Pancreas (tissue), 10 donors: ENCODE data around the gene SDC3. TPM values are rescaled to one million over a fixed set of nuclear protein-coding genes. Genes with fewer than 3 reads are reported as not detected.

Source experiments
- ATAC-seq, 4 donors: fragments of 200-7000 bp; cut with Tn5 transposase; one replicate each; pipeline versions ENCODE4 v1.8.0 to v1.9.1; 2020; ENCODE audit warnings: mild to moderate bottlenecking in 4 of 4, moderate library complexity in 4 of 4
- DNase-seq, 6 donors: peaks; one replicate each; pipeline ENCODE4 v3.0.0-alpha.2; 2020
- FAIRE-seq: peaks from 2 replicates; lab custom pipeline; 2012; peaks lifted over from hg19 to GRCh38; lab: Jason Lieb, UNC
- H3K27ac ChIP-seq, 4 donors: fragments of 200-600 bp; sonication (generic); 1 replicate in 3 of 4; 2 replicates in 1 of 4; pipeline versions ENCODE4 v1.5.0 to v1.8.0; 2020
- H3K27me3 ChIP-seq, 4 donors: fragments of 200-600 bp; one replicate each; pipeline ENCODE4 v1.8.0; 2021
- H3K36me3 ChIP-seq, 3 donors: fragments of 200-600 bp; sonication (generic) in 1 of 3; one replicate each; pipeline versions ENCODE4 v1.5.0 to v1.8.0; 2020 to 2021
- H3K4me1 ChIP-seq, 3 donors: fragments of 200-600 bp; one replicate each; pipeline ENCODE4 v1.8.0; 2021
- H3K4me3 ChIP-seq, 4 donors: fragments of 200-600 bp; sonication (generic) in 2 of 4; one replicate each; pipeline versions ENCODE4 v1.5.0 to v1.8.0; 2020 to 2021
- H3K9me3 ChIP-seq, 4 donors: fragments of 200-600 bp; one replicate each; pipeline ENCODE4 v1.8.0; 2021
- WGBS, 2 donors: extraction: QIAGEN DNeasy Blood & Tissue Kit; methylation state at CpG; one replicate each; pipeline ENCODE4 v1.1.7; 2013; 5-methylcytosine and 5-hydroxymethylcytosine counted together
- intact Hi-C, 3 donors: fragments of 100-400 bp; cut with DNase I; formaldehyde crosslinking; loops; one replicate each; pipeline versions ENCODE4 v1.11.1 to v1.14.2; 2022
- polyA plus RNA-seq, 2 donors: library from polyadenylated mRNA; stranded (reverse); fragments of 200-250 nt; gene quantifications; one replicate each; pipeline ENCODE4 v1.2.3, GENCODE V29; 2013
- total RNA-seq, 6 donors: library from RNA; stranded (reverse); fragmentation: NEBNext Ultra II Directional in 4 of 6; extraction: Animal tissue kit (Norgen Biotek cat#: 25700) in 4 of 6; gene quantifications; one replicate each; pipeline versions ENCODE4 v1.2.1 to v1.2.4, GENCODE V29; 2021 to 2023
- TF ChIP-seq, protein P1 (sequence below), 4 donors: fragments of 200-600 bp; sonication (generic) in 3 of 4; IDR thresholded peaks; one replicate each; pipeline versions ENCODE4 v1.5.0 to v1.8.0; 2021; ENCODE audit warnings: antibody characterized with exemption in 4 of 4
- donor health status: healthy with polysubstance abuse.
- donor health status: DM: no; HTN: no; CAD: no; lungs with moderate emphysema.
- donor health status: DM: no; HTN: no; CAD: no.
- donor health status: control.
- donor health status: control.
- donor health status: Bipolar disorder and iron deficiency.
- donor health status: DM: yes; HTN: yes; CAD: no.
- donor health status: DM: no; HTN: no; CAD: no.
- donor health status: DM: no; HTN: no; CAD: no.
- donor health status: DM: yes; HTN: yes; CAD: no.

Gene SDC3
- 10 to 100 TPM in 2 of 6 donors, 1 to 10 TPM in 4; 5.6 to 18.9 (median 7.6) TPM for total RNA-seq
- polyA plus RNA-seq = 1 to 10 TPM; 4.2 to 8.3 TPM

GRCh38 chr1:30908696-30909364, at the start of gene SDC3:
SDC3 (minus strand) TSS chr1:30908758; CDS start chr1:30908586, 172 bp downstream.
- 3 to 5% methylated on average over 28 to 66 of the region's 68 CpGs for whole genome bisulfite sequencing, 2 donors
- Histone ChIP-seq H3K27me3 (no peaks in the 10 kb centered on the region), H3K27ac (no peak within 1 kb of the TSS), H3K4me3 (peak within 1 kb of the TSS in 2 of 4 donors; percentile 46 to 50), H3K9me3 (no peaks in the 10 kb centered on the region), H3K4me1 (no peaks in the 10 kb centered on the region), H3K36me3 (no peaks in the 10 kb centered on the region)
- TF ChIP-seq, protein P1, sequence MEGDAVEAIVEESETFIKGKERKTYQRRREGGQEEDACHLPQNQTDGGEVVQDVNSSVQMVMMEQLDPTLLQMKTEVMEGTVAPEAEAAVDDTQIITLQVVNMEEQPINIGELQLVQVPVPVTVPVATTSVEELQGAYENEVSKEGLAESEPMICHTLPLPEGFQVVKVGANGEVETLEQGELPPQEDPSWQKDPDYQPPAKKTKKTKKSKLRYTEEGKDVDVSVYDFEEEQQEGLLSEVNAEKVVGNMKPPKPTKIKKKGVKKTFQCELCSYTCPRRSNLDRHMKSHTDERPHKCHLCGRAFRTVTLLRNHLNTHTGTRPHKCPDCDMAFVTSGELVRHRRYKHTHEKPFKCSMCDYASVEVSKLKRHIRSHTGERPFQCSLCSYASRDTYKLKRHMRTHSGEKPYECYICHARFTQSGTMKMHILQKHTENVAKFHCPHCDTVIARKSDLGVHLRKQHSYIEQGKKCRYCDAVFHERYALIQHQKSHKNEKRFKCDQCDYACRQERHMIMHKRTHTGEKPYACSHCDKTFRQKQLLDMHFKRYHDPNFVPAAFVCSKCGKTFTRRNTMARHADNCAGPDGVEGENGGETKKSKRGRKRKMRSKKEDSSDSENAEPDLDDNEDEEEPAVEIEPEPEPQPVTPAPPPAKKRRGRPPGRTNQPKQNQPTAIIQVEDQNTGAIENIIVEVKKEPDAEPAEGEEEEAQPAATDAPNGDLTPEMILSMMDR (IDR thresholded peaks at IDR 0.05) = no peak
- DNase-seq (peak in 2 of 6 donors; percentile 47 to 74), FAIRE-seq (no peak), ATAC-seq (peak; percentile 38 to 74 (median 58))
- intact Hi-C loops = loop anchor here in 1 of 3 donors (5.0 kb wide), 1 partner anchor 187 kb away; the partner anchor contains the start of gene MATN1

- ATAC-seq (no peak), DNase-seq (no peak), FAIRE-seq (no peak)
- intact Hi-C loops = no loop called here
- no peaks in the 10 kb centered on the region for H3K27me3 ChIP-seq
- H3K4me3 ChIP-seq = no peak overlapping the region
- H3K4me1 ChIP-seq = no peaks in the 10 kb centered on the region
- peaks cover 0 to 23% (median 2%) of the 10 kb centered on the region in 3 donors for H3K36me3 ChIP-seq
- H3K9me3 ChIP-seq = no peaks in the 10 kb centered on the region
- H3K27ac ChIP-seq = no peak overlapping the region
- WGBS, 2 donors = 76 to 77% methylated on average over 4 of the region's 4 CpGs
- TF ChIP-seq, protein P1 (IDR thresholded peaks at IDR 0.05) = no peak
These were observed 49.1 kb upstream of the SDC3 start for GRCh38 chr1:30957560-30958222.

DNA sequence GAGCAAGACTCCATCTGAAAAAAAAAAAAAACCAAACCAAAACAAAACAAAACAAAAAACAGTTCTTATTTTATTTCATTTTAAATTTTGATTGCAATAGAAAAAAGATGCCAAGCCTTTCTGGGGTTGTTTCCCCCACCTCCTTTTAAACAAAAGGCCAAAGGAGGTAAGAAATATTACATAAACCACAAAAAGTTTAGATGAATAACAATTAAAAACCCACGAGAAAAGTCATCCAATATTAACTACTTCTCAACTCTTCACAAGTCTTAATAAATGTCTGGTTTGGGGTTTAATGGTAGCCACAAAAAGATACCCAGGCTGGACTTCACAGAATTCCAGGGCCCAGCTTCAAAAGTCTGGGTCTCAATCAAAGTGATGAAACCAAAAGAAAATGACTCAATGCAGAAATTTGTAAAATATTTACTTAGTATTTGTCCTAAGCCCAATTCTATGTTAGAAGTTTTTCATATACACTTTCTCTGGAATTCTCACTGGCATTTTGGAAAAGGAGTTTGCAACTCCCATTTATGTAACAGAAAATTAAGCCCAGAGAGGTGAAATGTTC, 47.0 kb upstream of the SDC3 start:
- FAIRE-seq = no peak
- intact Hi-C loops = no loop called here
- ATAC-seq = no peak
- no peaks in the 10 kb centered on the region for H3K4me1 ChIP-seq
- DNase-seq = no peak
- H3K4me3 ChIP-seq = no peak overlapping the region
- WGBS, 2 donors = 41 to 54% methylated on average over 1 of the region's 1 CpG
- peaks cover 0 to 35% (median 10%) of the 10 kb centered on the region in 3 donors for H3K36me3 ChIP-seq
- H3K9me3 ChIP-seq = no peaks in the 10 kb centered on the region
- TF ChIP-seq, protein P1 (IDR thresholded peaks at IDR 0.05) = no peak
- H3K27ac ChIP-seq = no peak overlapping the region
- H3K27me3 ChIP-seq = no peaks in the 10 kb centered on the region

DNA sequence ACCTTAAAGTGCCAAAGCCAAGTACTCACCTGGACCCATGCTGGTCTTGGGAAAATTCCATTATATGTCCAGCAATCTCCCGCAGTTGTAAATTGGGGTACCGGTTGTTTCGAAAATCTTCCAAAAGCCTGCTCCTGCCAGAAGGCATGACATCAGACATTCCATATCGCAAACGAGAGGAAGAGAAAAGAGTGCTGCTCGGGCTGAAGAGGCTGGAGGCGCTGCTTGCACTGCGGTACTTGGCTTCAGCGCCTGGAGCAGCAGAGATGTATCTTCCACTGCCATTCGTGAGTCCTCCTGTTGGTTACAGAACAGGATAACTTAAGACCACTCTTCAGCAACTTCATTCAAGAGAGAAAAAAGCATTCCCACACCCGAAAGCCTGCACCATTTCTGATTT, 45.1 kb upstream of the SDC3 start:
- no peak for FAIRE-seq

More for the DNA sequence above, 45.1 kb upstream of the SDC3 start:
- ATAC-seq (no peak), DNase-seq (no peak)
- H3K4me1 ChIP-seq = no peaks in the 10 kb centered on the region
- TF ChIP-seq, protein P1 (IDR thresholded peaks at IDR 0.05) = no peak
- H3K9me3 ChIP-seq = no peaks in the 10 kb centered on the region
- no peak overlapping the region for H3K27ac ChIP-seq
- H3K27me3 ChIP-seq = no peaks in the 10 kb centered on the region
- H3K4me3 ChIP-seq = no peak overlapping the region
- 94 to 95% methylated on average over 11 of the region's 11 CpGs for WGBS, 2 donors
- intact Hi-C loops = no loop called here
- peaks cover 0 to 46% (median 10%) of the 10 kb centered on the region in 3 donors for H3K36me3 ChIP-seq
